Activated naive CD4-positive, alpha-beta T cell treated with anti-CD3 and anti-CD28 coated beads, Interleukin-2, amount 50 U/mL, for 16 hours (primary cell): Measurements from ENCODE around the gene UTS2R.

Experiments
- DNase-seq: peaks from one replicate; pipeline ENCODE4 v3.0.0-alpha.2; 2020

Gene UTS2R

DNA sequence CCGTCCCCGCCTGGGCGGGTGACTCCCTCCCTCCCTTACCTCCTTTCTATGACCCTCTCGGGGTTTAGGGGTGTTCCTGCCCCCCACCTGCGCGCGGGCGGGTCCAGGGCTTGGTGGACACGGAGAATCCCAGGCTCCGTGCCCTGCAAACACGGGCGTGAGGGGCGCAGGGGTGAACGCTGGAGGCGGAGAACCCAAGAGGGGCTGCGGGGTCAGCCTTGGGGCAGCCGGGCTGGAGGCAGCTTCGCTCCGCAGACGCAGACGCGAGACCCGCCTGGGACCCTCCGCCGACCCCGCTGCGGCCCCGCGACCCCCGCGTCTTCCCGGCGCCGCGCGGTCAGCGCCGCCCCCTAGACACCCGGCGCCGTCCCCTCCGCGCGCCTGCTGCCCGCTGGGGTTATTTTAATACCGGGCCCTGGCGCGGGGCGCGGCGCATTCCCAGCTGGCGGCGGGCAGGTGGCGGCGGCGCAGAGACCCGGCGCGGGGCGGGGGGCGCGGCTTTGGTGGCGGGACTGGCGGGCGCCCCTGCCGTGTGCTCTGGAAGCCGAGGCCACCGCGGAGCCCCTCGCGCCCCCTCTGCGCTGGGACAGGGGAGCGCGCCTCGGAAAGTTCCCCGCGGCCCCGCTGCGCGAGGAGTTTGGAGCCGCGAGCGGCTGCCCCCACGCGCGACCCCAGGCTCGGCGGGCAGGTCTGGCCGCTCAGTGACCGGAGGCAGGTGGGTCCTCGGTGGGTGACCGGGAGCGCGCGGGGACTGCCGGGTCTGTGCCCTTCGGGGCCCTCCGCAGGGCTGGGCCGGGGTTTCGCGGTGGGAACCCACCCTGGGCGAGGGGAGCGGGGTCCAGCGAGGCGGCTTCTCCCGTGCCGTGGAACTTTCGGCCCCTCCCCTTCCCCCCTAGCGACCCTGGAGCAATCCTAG, at the start of gene UTS2R:
TSS of gene UTS2R (plus strand) at position 433 of the 916 bp plus-strand sequence. CDS start 2,560 bp downstream, outside the sequence.
- DNase-seq: no peak

DNA sequence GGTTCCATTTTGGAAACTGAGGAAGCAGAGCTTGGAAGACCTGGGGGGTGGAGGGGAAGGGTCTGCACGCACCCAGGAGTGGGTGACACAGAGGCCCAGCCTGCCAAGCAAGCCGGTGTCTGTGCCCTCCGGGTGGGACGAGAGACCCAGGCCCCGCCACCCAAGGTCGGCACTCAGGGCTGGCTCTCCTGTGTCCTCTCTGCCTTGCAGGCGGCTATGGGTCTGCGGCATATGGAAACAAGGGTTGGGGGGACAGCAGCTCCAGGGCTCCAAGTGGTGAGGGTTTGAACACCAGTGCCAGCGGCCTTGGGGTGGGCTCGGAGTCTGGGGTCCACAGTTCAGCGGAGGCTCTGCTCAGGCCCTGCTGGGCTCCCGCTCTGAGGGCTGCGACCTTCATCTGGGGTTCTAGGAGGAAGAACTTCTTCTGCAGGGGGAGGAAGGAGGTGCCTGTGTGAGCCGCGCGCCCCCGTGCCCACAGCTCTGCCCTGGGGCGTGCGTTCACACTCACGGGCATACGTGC, 49.6 kb upstream of the UTS2R start:
- no peak for DNase-seq

GRCh38 chr17:82322526-82323453, 48.8 kb upstream of the UTS2R start:
- no peak for DNase-seq

GRCh38 chr17:82323514-82324234, 47.9 kb upstream of the UTS2R start:
- no peak for DNase-seq

GRCh38 chr17:82324566-82325285, 46.8 kb upstream of the UTS2R start:
- no peak for DNase-seq

GRCh38 chr17:82325286-82326180, 46.0 kb upstream of the UTS2R start:
- no peak for DNase-seq

DNA sequence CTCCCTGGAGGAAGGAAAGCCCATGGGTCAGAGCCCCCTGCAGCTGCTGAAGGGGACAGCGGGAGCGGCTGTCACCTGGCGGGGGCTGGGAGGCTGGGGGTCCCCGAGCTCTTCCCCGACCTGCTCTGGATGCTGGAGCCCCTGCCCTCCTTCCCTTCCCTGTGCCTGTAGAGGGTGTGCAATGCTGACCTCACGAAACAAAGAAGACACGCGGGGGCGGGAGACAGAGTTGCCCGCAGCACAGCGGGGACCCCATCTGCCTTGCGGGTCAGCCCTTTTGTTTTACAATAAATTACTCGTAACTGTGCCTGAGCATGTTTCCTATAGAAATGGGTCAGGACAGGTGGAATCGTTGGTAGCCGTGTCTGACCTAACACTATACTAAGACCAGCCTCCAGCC, 44.3 kb upstream of the UTS2R start:
- DNase-seq: no peak

GRCh38 chr17:82327757-82328140, 43.8 kb upstream of the UTS2R start:
- DNase-seq: no peak

GRCh38 chr17:82328141-82328993, 43.2 kb upstream of the UTS2R start:
- no peak for DNase-seq

- DNase-seq: no peak
Measured at GRCh38 chr17:82328994-82329507, 42.5 kb upstream of the UTS2R start.

DNA sequence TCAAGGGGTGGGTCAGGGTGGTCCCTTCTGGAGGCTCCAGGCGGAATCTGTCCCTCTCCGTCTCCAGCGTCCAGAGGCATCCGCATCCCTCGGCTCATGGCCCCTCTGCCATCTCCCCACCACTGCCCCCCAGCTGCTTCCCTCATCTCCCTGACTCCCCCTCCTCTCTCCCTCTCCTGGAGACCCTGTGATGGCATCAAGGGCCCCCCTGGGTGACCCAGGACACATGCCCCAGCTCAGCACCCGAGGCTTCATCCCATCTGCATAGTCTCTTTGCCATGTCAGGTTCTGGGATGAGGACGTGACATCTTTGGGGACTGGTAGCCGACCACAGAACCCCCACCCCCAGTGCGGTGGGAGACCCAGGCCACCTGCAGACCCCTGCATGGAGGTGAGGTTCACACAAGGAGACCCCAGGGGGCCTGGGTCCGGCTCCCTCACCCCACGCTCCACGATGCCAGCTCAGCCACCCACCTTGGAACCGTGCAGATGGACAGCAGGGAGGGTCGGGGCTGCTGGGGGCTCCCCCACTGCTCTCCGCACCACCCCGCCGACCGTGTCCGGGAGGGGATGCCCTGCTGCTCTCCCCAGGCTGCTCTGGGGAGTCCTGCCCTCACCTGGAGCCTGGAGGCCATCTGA, 41.8 kb upstream of the UTS2R start:
- DNase-seq: no peak

GRCh38 chr17:82330322-82331239, 41.0 kb upstream of the UTS2R start:
- DNase-seq: no peak

DNA sequence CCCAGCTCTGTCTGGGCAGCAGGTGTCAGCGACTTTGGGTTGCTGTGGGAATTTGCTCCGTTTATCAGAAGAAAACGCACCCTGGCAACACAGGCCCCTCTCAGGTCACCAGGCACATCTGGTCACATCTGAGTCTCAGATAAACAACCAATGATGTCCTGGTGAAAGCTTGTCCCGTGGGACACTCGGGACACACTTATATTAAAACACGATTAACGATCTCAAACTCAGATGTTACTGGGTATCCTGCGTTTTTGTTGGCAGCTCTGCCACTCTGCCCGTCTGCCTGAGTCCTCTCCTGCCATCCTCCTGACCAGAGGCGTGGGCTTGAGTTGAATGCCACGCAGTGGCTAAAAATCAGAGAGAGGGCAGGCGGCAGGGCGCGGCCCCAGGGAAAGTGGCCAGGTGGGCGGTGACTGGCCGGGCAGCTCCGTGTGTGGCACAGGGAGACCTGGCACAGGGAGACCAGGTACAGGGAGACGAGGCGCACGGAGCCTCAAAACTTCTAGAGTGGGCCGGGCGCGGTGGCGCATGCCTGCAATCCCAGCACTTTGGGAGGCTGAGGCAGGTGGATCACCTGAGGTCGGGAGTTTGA, 40.1 kb upstream of the UTS2R start:
- no peak for DNase-seq

DNA sequence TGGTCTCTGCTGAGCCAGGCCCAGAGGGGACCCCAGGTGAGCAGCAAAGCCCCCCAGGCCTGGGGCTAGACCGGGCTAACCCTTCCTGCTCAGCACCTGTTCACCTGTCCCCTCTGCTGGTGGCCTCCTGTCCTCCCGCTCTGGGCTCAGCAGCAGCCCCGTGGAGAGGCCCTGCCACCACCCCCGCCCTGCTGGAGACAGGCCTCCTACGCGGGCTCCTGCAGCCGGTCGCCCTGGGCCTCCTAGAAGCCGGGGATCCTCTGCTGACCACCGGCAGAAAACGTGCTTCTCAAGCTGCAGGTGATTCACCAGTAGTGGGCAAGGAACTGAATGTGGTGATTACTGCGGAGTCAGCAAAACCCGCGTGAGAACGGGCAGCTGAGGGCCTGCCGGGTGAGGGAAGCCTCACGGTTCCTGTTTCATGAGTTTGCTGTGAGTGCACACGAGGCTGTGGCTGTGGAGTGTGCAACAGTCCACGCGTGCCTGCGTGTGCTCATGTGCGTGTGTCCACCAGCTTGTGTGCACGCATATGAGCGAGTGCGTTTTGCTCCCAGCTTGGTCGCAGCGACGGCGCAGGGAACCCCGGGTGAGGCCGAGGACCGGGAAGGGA, 38.8 kb upstream of the UTS2R start:
- no peak for DNase-seq

- no peak for DNase-seq
Measured at GRCh38 chr17:82333279-82334171, 38.0 kb upstream of the UTS2R start, which contains the start of gene SECTM1. Gene SECTM1, minus strand, starts transcription at chr17:82333766. Its CDS starts 6,526 bp downstream, at chr17:82327240.

DNA sequence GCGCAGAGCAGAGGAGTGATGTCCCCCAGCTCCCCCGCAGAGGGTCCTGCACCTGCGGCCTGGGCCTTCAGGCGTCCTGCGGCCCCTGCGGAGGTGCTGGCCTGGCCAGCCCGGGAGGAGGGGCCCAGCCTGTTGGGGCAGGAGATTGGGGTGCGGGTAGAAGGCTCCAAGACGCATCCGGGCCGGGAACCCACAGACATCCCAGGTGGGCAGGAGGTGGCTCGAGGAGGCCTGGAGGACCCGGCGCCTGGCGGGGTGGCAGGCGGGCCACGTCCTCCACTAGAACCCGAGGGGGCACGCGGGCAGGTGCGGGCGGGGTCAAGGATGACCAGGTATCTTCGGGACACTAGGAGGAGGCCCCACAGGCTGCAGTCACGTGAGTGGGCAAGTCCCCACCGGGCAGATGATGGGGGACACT, 37.4 kb upstream of the UTS2R start:
- no peak for DNase-seq
